Mammary microvascular endothelial cell (primary cell): Measurements from ENCODE around the gene SUMO4. TPM values are rescaled to one million over a fixed set of nuclear protein-coding genes. Genes with fewer than 3 reads are reported as not detected.

ENCODE experiments used
- total RNA-seq: library from RNA; depleted of rRNA; stranded (reverse); fragments of >200 nt; gene quantifications from 2 replicates; pipeline ENCODE4 v1.2.3, GENCODE V29; 2015

The SUMO4 gene
- total RNA-seq: 1.4 TPM in 1 of 2 replicates, not detected in the other

GRCh38 chr6:149400050-149400449 is at the start of gene SUMO4:
SUMO4 (plus strand) TSS chr6:149400262; CDS start chr6:149400392, 130 bp downstream.

Other genes starting within 250 kb of the SUMO4 start
- 15.9 and 17.3 TPM in 2 replicates for gene TAB2, start 82.5 kb upstream of the SUMO4 start, total RNA-seq
- gene ZC3H12D, start 84.8 kb downstream of the SUMO4 start, total RNA-seq: 0.05 TPM in 1 of 2 replicates, not detected in the other
- 19.1 and 19.3 TPM in 2 replicates for gene PPIL4, start 145.8 kb downstream of the SUMO4 start, total RNA-seq
- gene GINM1, start 166.1 kb downstream of the SUMO4 start, total RNA-seq: 35.1 and 35.6 TPM in 2 replicates
- 19.3 and 20.9 TPM in 2 replicates for gene KATNA1, start 248.5 kb downstream of the SUMO4 start, total RNA-seq